HG03575 (cell line): ENCODE data around the gene SVOPL.
"Not testable (repeated sequence)": the region's sequence is repeated elsewhere in the genome, so short reads cannot be mapped to it uniquely, and the experiment has no call there.

Source experiments
- ATAC-seq: cut with Tn5 transposase; IDR thresholded peaks from one replicate; pipeline ENCODE4 v1.9.1; 2021; ENCODE audit not compliant: unreplicated experiment, insufficient number of reproducible peaks, low FRiP score; ENCODE audit errors: extremely low read depth

The SVOPL gene

GRCh38 chr7:138710536-138711385 is 9.6 kb upstream of the SVOPL start:
- no peak for ATAC-seq

GRCh38 chr7:138705167-138705566 is 4.0 kb upstream of the SVOPL start:
- ATAC-seq, result no peak

- no peak for ATAC-seq
Observed at GRCh38 chr7:138701537-138701923, 368 bp upstream of the SVOPL start.

GRCh38 chr7:138699661-138700060 is 1.5 kb downstream of the SVOPL start:
- no peak for ATAC-seq

- no peak for ATAC-seq
Observed at GRCh38 chr7:138698281-138698680, 2.9 kb downstream of the SVOPL start.

GRCh38 chr7:138697535-138698182 is 3.5 kb downstream of the SVOPL start:
- ATAC-seq, result no peak

GRCh38 chr7:138695776-138696175 is 5.4 kb downstream of the SVOPL start:
- ATAC-seq, result not testable (repeated sequence)

- no peak for ATAC-seq
Observed at GRCh38 chr7:138695106-138695505, 6.1 kb downstream of the SVOPL start.

- ATAC-seq, result no peak
Observed at GRCh38 chr7:138691178-138691577, 10.0 kb downstream of the SVOPL start.

GRCh38 chr7:138690495-138690894 is 10.7 kb downstream of the SVOPL start:
- ATAC-seq, result no peak

GRCh38 chr7:138688037-138688436 is 13.1 kb downstream of the SVOPL start:
- ATAC-seq, result not testable (repeated sequence)

- ATAC-seq, result no peak
Observed at GRCh38 chr7:138684340-138684739, 16.8 kb downstream of the SVOPL start.

- no peak for ATAC-seq
Observed at GRCh38 chr7:138679793-138680192, 21.4 kb downstream of the SVOPL start.

- no peak for ATAC-seq
Observed at GRCh38 chr7:138670594-138670993, 30.6 kb downstream of the SVOPL start.

GRCh38 chr7:138669364-138669763 is 31.8 kb downstream of the SVOPL start:
- no peak for ATAC-seq

GRCh38 chr7:138668946-138669345 is 32.2 kb downstream of the SVOPL start:
- ATAC-seq, result no peak

- no peak for ATAC-seq
Observed at GRCh38 chr7:138668229-138668596, 32.9 kb downstream of the SVOPL start.

- ATAC-seq, result no peak
Observed at GRCh38 chr7:138667535-138668228, 33.5 kb downstream of the SVOPL start.

GRCh38 chr7:138666385-138666784 is 34.8 kb downstream of the SVOPL start:
- no peak for ATAC-seq

GRCh38 chr7:138665669-138666140 is 35.5 kb downstream of the SVOPL start:
- ATAC-seq, result no peak
